T-helper 1 cell treated with Interleukin-12 subunit alpha and Interleukin-12 subunit beta and Interleukin-4 antibody, amounts not matched to agents 30 μg/mL and 1 μg/mL, for 36 hours (primary cell): ENCODE measurements around the gene SUCO.

ENCODE experiments used
- H3K27ac Mint-ChIP-seq: one replicate; pipeline ENCODE4 v1.8.0; 2021; ENCODE audit warnings: mild to moderate bottlenecking, mixed read lengths
- H3K27me3 Mint-ChIP-seq: one replicate; pipeline ENCODE4 v1.8.0; 2021; ENCODE audit warnings: low read depth, mixed read lengths
- H3K36me3 Mint-ChIP-seq: one replicate; pipeline ENCODE4 v1.8.0; 2021; ENCODE audit warnings: low read depth, mixed read lengths
- H3K4me1 Mint-ChIP-seq: one replicate; pipeline ENCODE4 v1.8.0; 2021; ENCODE audit warnings: low read depth, mixed read lengths
- H3K4me3 Mint-ChIP-seq: one replicate; pipeline ENCODE4 v1.8.0; 2021; ENCODE audit warnings: mild to moderate bottlenecking, moderate library complexity, mixed read lengths
- H3K9me3 Mint-ChIP-seq: one replicate; pipeline ENCODE4 v1.8.0; 2021; ENCODE audit warnings: mixed read lengths

The SUCO gene

DNA sequence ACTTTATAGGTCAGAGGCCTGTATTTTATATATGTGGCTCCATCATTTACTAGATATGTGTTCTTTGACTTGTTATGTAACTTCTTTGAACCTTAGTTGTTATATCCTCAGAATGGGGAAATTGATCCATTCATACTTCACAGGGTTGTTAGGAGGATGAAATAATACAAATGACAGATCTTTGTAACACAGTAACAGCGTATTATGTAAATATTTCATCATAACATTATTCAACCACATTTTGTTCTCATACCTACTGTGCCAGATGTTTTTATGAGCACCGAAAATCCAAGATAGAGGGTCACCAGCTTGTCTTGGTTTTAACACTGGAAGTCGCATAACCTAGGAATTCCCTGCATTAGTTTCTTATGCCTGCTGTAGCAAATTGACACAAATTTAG, 3.3 kb downstream of the SUCO start:
- Mint-ChIP-seq H3K4me1 (peaks cover 40% of the 10 kb centered on the region), H3K27me3 (no peaks in the 10 kb centered on the region), H3K27ac (no peak overlapping the region), H3K9me3 (no peaks in the 10 kb centered on the region), H3K36me3 (no peaks in the 10 kb centered on the region), H3K4me3 (no peak overlapping the region)

GRCh38 chr1:172537366-172537765, 4.4 kb downstream of the SUCO start:
- H3K27ac Mint-ChIP-seq: no peak overlapping the region
- no peaks in the 10 kb centered on the region for H3K9me3 Mint-ChIP-seq
- H3K36me3 Mint-ChIP-seq: no peaks in the 10 kb centered on the region
- no peaks in the 10 kb centered on the region for H3K27me3 Mint-ChIP-seq
- no peak overlapping the region for H3K4me3 Mint-ChIP-seq
- H3K4me1 Mint-ChIP-seq: peaks cover 32% of the 10 kb centered on the region

DNA sequence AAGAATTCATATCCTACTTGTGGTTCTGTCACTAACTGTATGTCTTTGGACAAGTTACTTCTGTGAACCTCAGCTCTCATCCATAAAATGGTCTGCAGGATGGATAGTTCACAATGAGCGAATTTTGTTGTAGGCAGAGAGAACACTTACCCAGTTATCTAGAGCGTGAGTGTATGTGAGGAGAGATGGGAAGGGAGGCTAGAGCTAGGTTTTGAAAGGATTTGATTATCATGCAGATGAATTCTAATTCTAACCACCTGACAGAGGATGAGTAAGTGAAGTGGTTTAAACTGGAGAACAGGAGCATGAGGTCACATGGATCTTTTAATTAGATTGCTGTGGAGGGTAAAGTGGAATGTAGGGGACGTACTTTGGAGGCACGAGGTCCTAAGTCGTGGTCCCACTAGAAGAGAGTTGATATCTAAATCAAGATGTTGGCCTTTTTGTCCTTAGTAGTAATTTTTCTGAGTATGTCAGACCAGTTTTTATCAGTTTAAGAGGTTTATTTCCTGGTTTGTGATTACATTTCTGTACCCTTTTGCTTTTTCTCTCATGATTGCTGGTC, 5.0 kb downstream of the SUCO start:
- no peak overlapping the region for H3K27ac Mint-ChIP-seq
- no peaks in the 10 kb centered on the region for H3K9me3 Mint-ChIP-seq
- H3K4me1 Mint-ChIP-seq: peaks cover 36% of the 10 kb centered on the region
- no peaks in the 10 kb centered on the region for H3K36me3 Mint-ChIP-seq
- H3K4me3 Mint-ChIP-seq: no peak overlapping the region
- no peaks in the 10 kb centered on the region for H3K27me3 Mint-ChIP-seq

GRCh38 chr1:172540635-172541034, 7.7 kb downstream of the SUCO start:
- peaks cover 20% of the 10 kb centered on the region for H3K4me1 Mint-ChIP-seq
- H3K27ac Mint-ChIP-seq: no peak overlapping the region
- no peaks in the 10 kb centered on the region for H3K36me3 Mint-ChIP-seq
- no peak overlapping the region for H3K4me3 Mint-ChIP-seq
- H3K9me3 Mint-ChIP-seq: no peaks in the 10 kb centered on the region
- H3K27me3 Mint-ChIP-seq: no peaks in the 10 kb centered on the region

DNA sequence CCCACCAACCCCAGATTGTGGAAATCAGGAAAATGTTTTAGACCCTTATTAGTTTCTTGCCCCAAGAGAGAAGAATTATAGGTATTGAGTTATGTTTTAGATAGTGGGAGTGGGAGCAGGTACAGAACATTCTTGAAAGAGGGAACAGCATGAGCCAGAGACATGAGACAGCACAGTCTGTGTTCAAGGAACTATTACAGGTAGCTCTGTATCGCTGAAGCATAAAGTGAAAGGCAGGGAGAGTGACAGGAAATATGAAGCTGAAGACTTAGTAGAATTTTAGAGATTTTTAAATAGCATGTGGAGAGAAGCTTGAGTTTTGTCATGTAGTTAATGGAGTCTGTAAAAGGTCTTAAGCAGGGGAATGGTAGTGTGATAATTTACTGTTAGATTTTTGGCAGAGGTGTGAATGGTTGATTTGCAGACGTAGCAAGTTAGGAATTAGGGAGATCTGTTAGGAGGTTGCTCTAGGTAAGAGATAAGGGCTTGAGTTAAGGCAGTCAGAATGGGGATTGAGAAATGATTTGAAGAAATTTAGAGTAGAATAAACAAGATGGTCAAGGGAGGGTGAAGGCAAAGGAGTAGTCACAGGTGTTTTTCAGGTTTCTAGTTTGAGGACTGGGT, 11.6 kb downstream of the SUCO start:
- no peaks in the 10 kb centered on the region for H3K27me3 Mint-ChIP-seq
- H3K4me1 Mint-ChIP-seq: peaks cover 16% of the 10 kb centered on the region
- H3K27ac Mint-ChIP-seq: no peak overlapping the region
- no peaks in the 10 kb centered on the region for H3K9me3 Mint-ChIP-seq
- peaks cover 2% of the 10 kb centered on the region for H3K36me3 Mint-ChIP-seq
- H3K4me3 Mint-ChIP-seq: no peak overlapping the region

- Mint-ChIP-seq H3K27me3 (no peaks in the 10 kb centered on the region), H3K4me1 (peaks cover 15% of the 10 kb centered on the region), H3K36me3 (peaks cover 2% of the 10 kb centered on the region), H3K27ac (no peak overlapping the region), H3K9me3 (no peaks in the 10 kb centered on the region), H3K4me3 (no peak overlapping the region)
These were observed 12.6 kb downstream of the SUCO start for GRCh38 chr1:172545396-172546004.

- Mint-ChIP-seq H3K4me1 (peaks cover 15% of the 10 kb centered on the region), H3K4me3 (no peak overlapping the region)
These were observed 14.1 kb downstream of the SUCO start for GRCh38 chr1:172547071-172547470.

DNA sequence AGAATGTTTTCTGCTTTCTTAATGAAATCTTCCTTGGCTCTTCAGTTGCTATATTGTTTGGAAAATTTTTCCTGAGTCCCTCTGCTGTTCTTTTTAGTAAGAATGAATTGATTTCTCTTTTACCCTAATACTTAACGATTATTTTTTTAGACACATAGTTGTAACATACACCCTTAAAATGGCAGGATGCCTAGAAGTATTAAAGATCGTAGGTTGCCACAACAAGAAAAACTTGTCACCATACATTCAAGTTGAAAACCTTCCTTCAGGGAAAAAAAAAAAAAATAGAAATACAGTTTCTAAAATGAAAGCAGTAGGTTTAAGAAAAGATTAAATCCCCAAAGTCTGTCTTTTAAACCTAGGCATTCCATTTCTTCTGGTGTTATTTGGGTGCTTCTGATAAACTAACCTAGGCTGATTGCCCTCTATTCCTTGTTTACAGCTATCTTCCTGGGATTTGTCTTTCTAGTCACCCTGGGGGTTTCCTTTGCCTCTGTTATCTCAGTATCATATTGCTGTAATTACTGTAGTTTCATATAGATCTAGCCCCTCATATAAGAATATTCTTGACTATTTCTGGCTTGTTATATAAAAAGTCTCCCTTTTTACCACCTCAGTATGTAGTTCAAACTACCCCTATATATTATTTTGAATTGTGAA, 16.8 kb downstream of the SUCO start:
- Mint-ChIP-seq H3K4me1 (peaks cover 11% of the 10 kb centered on the region), H3K27ac (no peak overlapping the region), H3K4me3 (no peak overlapping the region), H3K9me3 (no peaks in the 10 kb centered on the region), H3K27me3 (no peaks in the 10 kb centered on the region), H3K36me3 (peaks cover 4% of the 10 kb centered on the region)

More at GRCh38 chr1:172547071-172547470, 14.1 kb downstream of the SUCO start:
- H3K36me3 Mint-ChIP-seq: peaks cover 4% of the 10 kb centered on the region
- no peaks in the 10 kb centered on the region for H3K27me3 Mint-ChIP-seq
- H3K9me3 Mint-ChIP-seq: no peaks in the 10 kb centered on the region
- no peak overlapping the region for H3K27ac Mint-ChIP-seq

- Mint-ChIP-seq H3K27me3 (no peaks in the 10 kb centered on the region), H3K27ac (no peak overlapping the region), H3K4me3 (no peak overlapping the region), H3K4me1 (peaks cover 16% of the 10 kb centered on the region), H3K36me3 (peaks cover 15% of the 10 kb centered on the region), H3K9me3 (no peaks in the 10 kb centered on the region)
These were observed 18.3 kb downstream of the SUCO start for GRCh38 chr1:172551279-172551678.

GRCh38 chr1:172554915-172555314, 22.0 kb downstream of the SUCO start:
- H3K4me3 Mint-ChIP-seq: no peak overlapping the region
- H3K27ac Mint-ChIP-seq: no peak overlapping the region
- no peaks in the 10 kb centered on the region for H3K9me3 Mint-ChIP-seq
- H3K4me1 Mint-ChIP-seq: peaks cover 11% of the 10 kb centered on the region
- H3K27me3 Mint-ChIP-seq: no peaks in the 10 kb centered on the region
- peaks cover 31% of the 10 kb centered on the region for H3K36me3 Mint-ChIP-seq

- H3K27me3 Mint-ChIP-seq: no peaks in the 10 kb centered on the region
- H3K4me1 Mint-ChIP-seq: peaks cover 8% of the 10 kb centered on the region
- peaks cover 39% of the 10 kb centered on the region for H3K36me3 Mint-ChIP-seq
- no peak overlapping the region for H3K4me3 Mint-ChIP-seq
- no peak overlapping the region for H3K27ac Mint-ChIP-seq
- H3K9me3 Mint-ChIP-seq: no peaks in the 10 kb centered on the region
These were observed 23.5 kb downstream of the SUCO start for GRCh38 chr1:172556461-172556860.

DNA sequence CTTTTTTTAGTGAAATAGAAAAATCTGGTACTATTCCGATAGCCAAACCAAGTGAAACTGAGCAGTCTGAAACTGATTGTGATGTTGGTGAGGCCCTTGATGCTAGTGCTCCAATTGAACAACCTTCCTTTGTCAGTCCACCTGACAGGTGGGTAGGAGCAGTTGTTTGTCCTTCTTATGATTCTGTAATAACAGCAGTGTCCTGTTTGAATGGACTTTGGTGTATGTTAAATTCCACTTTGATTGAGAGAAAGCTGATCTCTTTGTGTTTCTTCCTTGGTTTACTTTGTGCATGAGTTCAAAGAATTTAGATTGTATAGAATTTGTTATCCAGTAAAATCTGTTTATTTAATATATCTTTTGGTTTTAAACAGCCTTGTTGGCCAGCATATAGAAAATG, 24.3 kb downstream of the SUCO start:
- Mint-ChIP-seq H3K36me3 (peaks cover 45% of the 10 kb centered on the region), H3K27me3 (no peaks in the 10 kb centered on the region), H3K9me3 (no peaks in the 10 kb centered on the region), H3K4me3 (no peak overlapping the region), H3K4me1 (peaks cover 8% of the 10 kb centered on the region), H3K27ac (no peak overlapping the region)

GRCh38 chr1:172559572-172560210, 26.7 kb downstream of the SUCO start:
- H3K27ac Mint-ChIP-seq: no peak overlapping the region

DNA sequence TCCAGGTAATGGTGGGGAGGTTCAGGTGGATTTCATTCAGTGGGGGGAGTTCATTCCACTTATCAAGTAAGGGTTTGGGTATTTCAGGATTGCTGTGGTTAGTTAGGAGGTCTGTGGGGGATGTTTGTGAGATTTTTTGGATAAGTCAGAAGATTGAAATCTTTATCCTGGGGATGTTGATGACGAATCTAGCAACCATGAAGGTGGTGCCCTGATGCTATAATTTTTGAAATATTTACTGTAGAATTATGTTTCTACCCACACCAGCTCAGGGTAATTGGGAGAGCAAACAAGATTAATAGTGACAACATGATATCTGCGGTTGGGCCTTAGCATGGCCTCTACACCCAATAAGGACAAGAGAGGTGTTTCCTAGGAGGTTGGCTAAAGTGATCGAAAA, 28.3 kb downstream of the SUCO start:
- Mint-ChIP-seq H3K4me3 (no peak overlapping the region), H3K4me1 (peaks cover 6% of the 10 kb centered on the region), H3K27me3 (no peaks in the 10 kb centered on the region), H3K27ac (no peak overlapping the region), H3K9me3 (peaks cover 9% of the 10 kb centered on the region), H3K36me3 (peaks cover 59% of the 10 kb centered on the region)

More at GRCh38 chr1:172559572-172560210, 26.7 kb downstream of the SUCO start:
- H3K9me3 Mint-ChIP-seq: peaks cover 9% of the 10 kb centered on the region
- H3K36me3 Mint-ChIP-seq: peaks cover 66% of the 10 kb centered on the region
- H3K27me3 Mint-ChIP-seq: no peaks in the 10 kb centered on the region
- peaks cover 8% of the 10 kb centered on the region for H3K4me1 Mint-ChIP-seq
- H3K4me3 Mint-ChIP-seq: no peak overlapping the region
